ENCODE results near the gene DNAH6.

The DNAH6 gene

GRCh38 chr2:84836215-84836614, 319.9 kb downstream of the DNAH6 start:
- H3K4me3 ChIP-seq = no peak overlapping the region

GRCh38 chr2:84838434-84839145, 322.3 kb downstream of the DNAH6 start:
- no peak overlapping the region for H3K9ac ChIP-seq
- peaks cover 19 to 53% (median 42%) of the 10 kb centered on the region in 11 experiments for H3K9me3 ChIP-seq (replicated peaks in 1 of 11)
- TF ChIP-seq Cebpa-rat (IDR thresholded peaks at IDR 0.05) = no peak
- peaks cover 0 to 5% (median 0%) of the 10 kb centered on the region in 11 experiments; a peak in 1 of 22 replicates for H3K36me3 ChIP-seq
- H3K4me2 ChIP-seq = no peak overlapping the region
- H4K20me1 ChIP-seq = no peaks in the 10 kb centered on the region
- peaks cover 11 to 42% (median 38%) of the 10 kb centered on the region in 10 experiments for H3K4me1 ChIP-seq
- no peak overlapping the region for H3K4me3 ChIP-seq
- H3K27ac ChIP-seq = no peak overlapping the region
- no peaks in the 10 kb centered on the region for H3K27me3 ChIP-seq

More at GRCh38 chr2:84836215-84836614, 319.9 kb downstream of the DNAH6 start:
- Histone ChIP-seq H3K27ac (no peak overlapping the region), H3K36me3 (peaks cover 0 to 5% (median 0%) of the 10 kb centered on the region in 11 experiments; a peak in 1 of 22 replicates), H3K9ac (no peak overlapping the region), H3K4me2 (no peak overlapping the region), H3K4me1 (peaks cover 33 to 45% (median 39%) of the 10 kb centered on the region in 10 experiments), H3K9me3 (replicated peaks in 1 of 11) (peaks cover 19 to 47% (median 42%) of the 10 kb centered on the region in 11 experiments), H4K20me1 (no peaks in the 10 kb centered on the region), H3K27me3 (no peaks in the 10 kb centered on the region)
- TF ChIP-seq Cebpa-rat (IDR thresholded peaks at IDR 0.05) = no peak

GRCh38 chr2:84839851-84840250, 323.6 kb downstream of the DNAH6 start:
- no peak overlapping the region for H3K4me3 ChIP-seq
- peak overlapping the region in 4 of 11 experiments; percentile 66 to 79 (median 74); a peak in 6 of 22 replicates for H3K4me2 ChIP-seq
- H3K9me3 ChIP-seq (replicated peaks in 1 of 11) = peaks cover 19 to 60% (median 41%) of the 10 kb centered on the region in 11 experiments
- peaks cover 0 to 5% (median 0%) of the 10 kb centered on the region in 11 experiments; a peak in 1 of 22 replicates for H3K36me3 ChIP-seq
- no peak overlapping the region for H3K27ac ChIP-seq
- H3K4me1 ChIP-seq = peaks cover 4 to 52% (median 45%) of the 10 kb centered on the region in 10 experiments; a peak in 18 of 20 replicates
- H4K20me1 ChIP-seq = no peaks in the 10 kb centered on the region
- H3K27me3 ChIP-seq = no peaks in the 10 kb centered on the region
- no peak for TF ChIP-seq Cebpa-rat (IDR thresholded peaks at IDR 0.05)
- H3K9ac ChIP-seq = no peak overlapping the region; a peak in 1 of 22 replicates

DNA sequence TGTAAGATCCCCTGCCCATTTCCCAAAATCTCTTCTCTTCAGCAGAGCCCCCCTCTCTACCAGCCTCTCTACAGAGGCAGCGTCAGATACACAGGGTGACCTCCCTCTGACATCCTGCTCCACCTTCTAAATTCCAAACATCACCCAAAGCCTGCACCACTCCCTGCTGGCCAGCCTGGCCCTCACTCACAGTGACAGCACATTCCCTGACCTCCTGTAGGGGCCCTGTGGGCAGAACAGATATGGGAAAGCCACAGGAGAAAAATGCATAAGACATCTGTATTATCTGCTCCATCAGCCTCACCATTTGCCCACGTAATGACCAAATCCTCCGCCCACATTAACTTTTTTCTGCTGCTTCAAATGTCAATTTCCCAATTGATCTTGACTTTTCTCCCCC, 324.0 kb downstream of the DNAH6 start:
- no peak overlapping the region for H3K4me3 ChIP-seq
- H3K9me3 ChIP-seq (replicated peaks in 1 of 11) = peaks cover 16 to 56% (median 37%) of the 10 kb centered on the region in 11 experiments
- peaks cover 0 to 4% (median 0%) of the 10 kb centered on the region in 11 experiments; a peak in 1 of 22 replicates for H3K36me3 ChIP-seq
- no peaks in the 10 kb centered on the region for H3K27me3 ChIP-seq
- peaks cover 8 to 57% (median 50%) of the 10 kb centered on the region in 10 experiments for H3K4me1 ChIP-seq
- no peaks in the 10 kb centered on the region for H4K20me1 ChIP-seq
- no peak overlapping the region for H3K27ac ChIP-seq
- H3K4me2 ChIP-seq = peak overlapping the region in 8 of 11 experiments; percentile 52 to 79 (median 66); a peak in 15 of 22 replicates
- TF ChIP-seq Cebpa-rat (IDR thresholded peaks at IDR 0.05) = no peak
- H3K9ac ChIP-seq = no peak overlapping the region; a peak in 1 of 22 replicates

GRCh38 chr2:84841577-84841976, 325.3 kb downstream of the DNAH6 start:
- Histone ChIP-seq H3K9ac (no peak overlapping the region), H3K36me3 (no peaks in the 10 kb centered on the region), H3K4me3 (no peak overlapping the region), H3K4me2 (peak overlapping the region in 9 of 11 experiments; percentile 30 to 79 (median 66); a peak in 16 of 22 replicates), H3K9me3 (replicated peaks in 1 of 11) (peaks cover 5 to 43% (median 24%) of the 10 kb centered on the region in 11 experiments; a peak in 21 of 22 replicates), H3K27me3 (no peaks in the 10 kb centered on the region), H3K4me1 (peaks cover 21 to 69% (median 63%) of the 10 kb centered on the region in 10 experiments), H4K20me1 (no peaks in the 10 kb centered on the region), H3K27ac (no peak overlapping the region)
- TF ChIP-seq Cebpa-rat (IDR thresholded peaks at IDR 0.05) = no peak

DNA sequence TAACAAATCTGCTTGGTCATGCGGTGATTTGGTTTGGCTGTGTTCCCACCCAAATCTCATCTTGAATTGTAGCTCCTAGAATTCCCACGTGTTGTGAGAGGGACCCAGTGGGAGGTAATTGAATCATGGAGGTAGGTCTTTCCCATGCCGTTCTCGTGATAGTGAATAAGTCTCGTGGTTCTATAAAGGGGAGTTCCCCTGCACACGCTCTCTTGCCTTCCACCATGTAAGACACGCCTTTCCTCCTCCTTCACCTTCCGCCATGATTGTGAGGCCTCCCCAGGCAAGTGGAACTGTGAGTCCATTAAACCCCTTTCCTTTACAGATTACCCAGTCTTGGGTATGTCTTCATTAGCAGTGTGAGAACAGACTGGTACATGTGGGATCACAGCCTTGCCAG, 327.8 kb downstream of the DNAH6 start:
- peak overlapping the region; percentile 3 to 93 (median 84); a peak in 19 of 22 replicates for H3K4me2 ChIP-seq
- TF ChIP-seq Cebpa-rat (IDR thresholded peaks at IDR 0.05) = no peak
- H3K9me3 ChIP-seq (replicated peaks in 1 of 11) = peaks cover 0 to 23% (median 10%) of the 10 kb centered on the region in 11 experiments; a peak in 9 of 22 replicates
- H3K36me3 ChIP-seq = no peaks in the 10 kb centered on the region
- no peaks in the 10 kb centered on the region for H3K27me3 ChIP-seq
- peaks cover 37 to 94% (median 81%) of the 10 kb centered on the region in 10 experiments for H3K4me1 ChIP-seq
- H4K20me1 ChIP-seq = no peaks in the 10 kb centered on the region
- no peak overlapping the region for H3K4me3 ChIP-seq
- no peak overlapping the region for H3K9ac ChIP-seq
- peak overlapping the region in 5 of 11 experiments; percentile 17 to 85 (median 75); a peak in 7 of 22 replicates for H3K27ac ChIP-seq

GRCh38 chr2:84846041-84846663, 329.9 kb downstream of the DNAH6 start:
- no peaks in the 10 kb centered on the region for H3K27me3 ChIP-seq
- peak in 4 of 11 experiments; percentile 10 to 85 (median 36); a peak in 3 of 22 replicates for TF ChIP-seq Cebpa-rat (IDR thresholded peaks at IDR 0.05)
- no peaks in the 10 kb centered on the region for H3K36me3 ChIP-seq
- H3K9me3 ChIP-seq (replicated peaks in 1 of 11) = peaks cover 10 to 42% (median 21%) of the 10 kb centered on the region in 11 experiments; a peak in 17 of 22 replicates
- peak overlapping the region; percentile 73 to 97 (median 82) for H3K27ac ChIP-seq
- H3K4me3 ChIP-seq = peak overlapping the region in 5 of 10 experiments; percentile 3 to 44 (median 30); a peak in 4 of 20 replicates
- H3K9ac ChIP-seq = peak overlapping the region; percentile 45 to 85 (median 66)
- H4K20me1 ChIP-seq = no peaks in the 10 kb centered on the region
- peak overlapping the region; percentile 78 to 94 (median 85) for H3K4me2 ChIP-seq
- H3K4me1 ChIP-seq = peaks cover 33 to 90% (median 68%) of the 10 kb centered on the region in 10 experiments

DNA sequence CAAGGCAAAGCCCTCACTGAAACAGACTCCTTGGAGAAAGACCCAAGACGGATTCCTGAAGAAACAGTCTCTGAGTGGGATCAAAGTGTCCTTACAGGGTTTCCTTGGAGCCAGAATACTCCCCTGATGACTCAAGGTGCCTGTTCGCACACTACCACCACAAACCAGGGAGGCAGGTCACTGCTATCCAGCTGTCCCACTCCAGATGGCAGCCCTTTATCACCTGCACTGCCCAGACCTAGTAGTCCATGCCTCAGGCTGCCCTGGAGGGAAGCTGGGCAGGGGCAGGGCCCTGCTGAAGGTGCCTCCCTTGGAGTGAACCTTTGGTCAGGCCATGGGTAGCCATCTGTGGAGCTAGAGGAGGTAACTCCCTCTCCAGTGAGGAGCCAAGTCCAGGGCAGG, 330.4 kb downstream of the DNAH6 start:
- Histone ChIP-seq H3K9me3 (replicated peaks in 1 of 11) (peaks cover 13 to 48% (median 23%) of the 10 kb centered on the region in 11 experiments; a peak in 20 of 22 replicates), H3K4me1 (peaks cover 32 to 84% (median 62%) of the 10 kb centered on the region in 10 experiments), H4K20me1 (no peaks in the 10 kb centered on the region), H3K9ac (peak overlapping the region; percentile 45 to 85 (median 66)), H3K27me3 (no peaks in the 10 kb centered on the region), H3K36me3 (no peaks in the 10 kb centered on the region), H3K4me3 (peak overlapping the region in 7 of 10 experiments; percentile 2 to 44 (median 5); a peak in 4 of 20 replicates), H3K4me2 (peak overlapping the region; percentile 78 to 94 (median 85)), H3K27ac (peak overlapping the region; percentile 73 to 97 (median 82))
- TF ChIP-seq Cebpa-rat (IDR thresholded peaks at IDR 0.05) = no peak

Measured in BLaER1 treated with 17β-estradiol and CSF1 and Interleukin-3, amounts not matched to agents 10 nM and 100 nM (cell line).